HL-60 (cell line): ENCODE results near the gene THAP6.

Source experiments
- POLR2AphosphoS5 ChIP-seq: IDR thresholded peaks from 2 replicates; pipeline ENCODE4 v1.6.1; 2012; ENCODE audit warnings: low read depth
- TF ChIP-seq, protein P1 (sequence below): IDR thresholded peaks from one replicate; pipeline ENCODE4 v1.5.1; 2011; ENCODE audit warnings: low read length, control low read depth, inconsistent platforms; ENCODE audit not compliant: insufficient read depth
- TF ChIP-seq, protein P2 (sequence below): IDR thresholded peaks from 2 replicates; pipeline ENCODE4 v1.6.1; 2012; ENCODE audit warnings: low read depth; ENCODE audit not compliant: insufficient replicate concordance

DNA sequence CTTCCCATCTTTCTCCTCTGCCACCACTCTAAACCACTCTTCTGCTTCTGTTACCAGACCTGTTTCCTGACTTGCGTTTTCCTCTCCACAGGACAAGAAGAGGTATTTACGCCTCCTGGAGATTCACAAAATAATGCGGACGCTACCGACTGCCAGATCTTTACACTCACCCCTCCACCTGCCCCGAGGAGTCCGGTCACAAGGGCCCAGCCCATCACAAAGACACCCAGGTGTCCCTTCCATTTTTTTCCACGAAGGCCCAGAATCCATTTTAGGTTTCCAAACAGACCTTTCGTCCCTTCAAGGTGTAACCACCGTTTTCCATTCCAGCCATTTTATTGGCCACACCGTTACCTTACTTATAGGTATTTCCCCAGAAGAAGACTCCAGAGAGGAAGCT lies 49.8 kb downstream of the THAP6 start:
- TF ChIP-seq, protein P1, sequence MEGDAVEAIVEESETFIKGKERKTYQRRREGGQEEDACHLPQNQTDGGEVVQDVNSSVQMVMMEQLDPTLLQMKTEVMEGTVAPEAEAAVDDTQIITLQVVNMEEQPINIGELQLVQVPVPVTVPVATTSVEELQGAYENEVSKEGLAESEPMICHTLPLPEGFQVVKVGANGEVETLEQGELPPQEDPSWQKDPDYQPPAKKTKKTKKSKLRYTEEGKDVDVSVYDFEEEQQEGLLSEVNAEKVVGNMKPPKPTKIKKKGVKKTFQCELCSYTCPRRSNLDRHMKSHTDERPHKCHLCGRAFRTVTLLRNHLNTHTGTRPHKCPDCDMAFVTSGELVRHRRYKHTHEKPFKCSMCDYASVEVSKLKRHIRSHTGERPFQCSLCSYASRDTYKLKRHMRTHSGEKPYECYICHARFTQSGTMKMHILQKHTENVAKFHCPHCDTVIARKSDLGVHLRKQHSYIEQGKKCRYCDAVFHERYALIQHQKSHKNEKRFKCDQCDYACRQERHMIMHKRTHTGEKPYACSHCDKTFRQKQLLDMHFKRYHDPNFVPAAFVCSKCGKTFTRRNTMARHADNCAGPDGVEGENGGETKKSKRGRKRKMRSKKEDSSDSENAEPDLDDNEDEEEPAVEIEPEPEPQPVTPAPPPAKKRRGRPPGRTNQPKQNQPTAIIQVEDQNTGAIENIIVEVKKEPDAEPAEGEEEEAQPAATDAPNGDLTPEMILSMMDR = no peak
- TF ChIP-seq, protein P2, sequence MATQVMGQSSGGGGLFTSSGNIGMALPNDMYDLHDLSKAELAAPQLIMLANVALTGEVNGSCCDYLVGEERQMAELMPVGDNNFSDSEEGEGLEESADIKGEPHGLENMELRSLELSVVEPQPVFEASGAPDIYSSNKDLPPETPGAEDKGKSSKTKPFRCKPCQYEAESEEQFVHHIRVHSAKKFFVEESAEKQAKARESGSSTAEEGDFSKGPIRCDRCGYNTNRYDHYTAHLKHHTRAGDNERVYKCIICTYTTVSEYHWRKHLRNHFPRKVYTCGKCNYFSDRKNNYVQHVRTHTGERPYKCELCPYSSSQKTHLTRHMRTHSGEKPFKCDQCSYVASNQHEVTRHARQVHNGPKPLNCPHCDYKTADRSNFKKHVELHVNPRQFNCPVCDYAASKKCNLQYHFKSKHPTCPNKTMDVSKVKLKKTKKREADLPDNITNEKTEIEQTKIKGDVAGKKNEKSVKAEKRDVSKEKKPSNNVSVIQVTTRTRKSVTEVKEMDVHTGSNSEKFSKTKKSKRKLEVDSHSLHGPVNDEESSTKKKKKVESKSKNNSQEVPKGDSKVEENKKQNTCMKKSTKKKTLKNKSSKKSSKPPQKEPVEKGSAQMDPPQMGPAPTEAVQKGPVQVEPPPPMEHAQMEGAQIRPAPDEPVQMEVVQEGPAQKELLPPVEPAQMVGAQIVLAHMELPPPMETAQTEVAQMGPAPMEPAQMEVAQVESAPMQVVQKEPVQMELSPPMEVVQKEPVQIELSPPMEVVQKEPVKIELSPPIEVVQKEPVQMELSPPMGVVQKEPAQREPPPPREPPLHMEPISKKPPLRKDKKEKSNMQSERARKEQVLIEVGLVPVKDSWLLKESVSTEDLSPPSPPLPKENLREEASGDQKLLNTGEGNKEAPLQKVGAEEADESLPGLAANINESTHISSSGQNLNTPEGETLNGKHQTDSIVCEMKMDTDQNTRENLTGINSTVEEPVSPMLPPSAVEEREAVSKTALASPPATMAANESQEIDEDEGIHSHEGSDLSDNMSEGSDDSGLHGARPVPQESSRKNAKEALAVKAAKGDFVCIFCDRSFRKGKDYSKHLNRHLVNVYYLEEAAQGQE = no peak
- no peak for TF ChIP-seq POLR2AphosphoS5
